ENCODE measurements around the gene PCDHGC4. TPM values are rescaled to one million over a fixed set of nuclear protein-coding genes. Genes with fewer than 3 reads are reported as not detected.

Gene PCDHGC4
- total and polyA plus RNA-seq, 2 of the 13 experiments (the other 11 are each of a cell fraction or from before 2014, with no cell fraction given), result 0.07 TPM; not detected in 1

DNA sequence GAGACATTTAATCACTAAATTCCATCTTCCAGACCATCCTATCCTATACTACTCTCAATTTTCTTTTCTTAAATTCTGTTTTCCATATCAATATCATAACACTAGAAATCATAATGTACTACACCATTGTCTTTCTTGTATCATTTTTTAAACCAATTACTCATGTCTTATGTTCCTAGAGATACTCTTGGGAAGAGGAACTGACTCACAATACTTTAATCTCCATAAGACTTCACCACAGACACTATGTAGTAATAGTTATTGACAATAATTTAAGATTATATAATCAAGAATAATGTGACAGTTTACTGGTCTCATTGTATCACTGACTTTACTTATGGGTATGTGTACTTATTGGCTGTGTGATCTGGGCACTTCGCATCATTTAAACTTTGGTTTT, 47.9 kb downstream of the PCDHGC4 start:
- FAIRE-seq, result no peak

More for the DNA sequence above, 47.9 kb downstream of the PCDHGC4 start:
- H2AFZ ChIP-seq (ENCODE audit: low read length), result no peak overlapping the region
- TF ChIP-seq NFYB (CRISPR knock-in tag; IDR thresholded peaks at IDR 0.05), result no peak
- no peak for TF ChIP-seq ZFYVE20 (CRISPR knock-in tag; IDR thresholded peaks at IDR 0.05; ENCODE audit: borderline replicate concordance, low read depth)
- TF ChIP-seq ZNF740 (CRISPR knock-in tag; IDR thresholded peaks at IDR 0.05), result no peak
- no peak for TF ChIP-seq ZNF616 (CRISPR knock-in tag; IDR thresholded peaks at IDR 0.05; ENCODE audit: low read depth)
- TF ChIP-seq ZNF34 (CRISPR knock-in tag; IDR thresholded peaks at IDR 0.05; ENCODE audit: borderline replicate concordance), result no peak
- TF ChIP-seq ZNF75D (CRISPR knock-in tag; IDR thresholded peaks at IDR 0.05; ENCODE audit: borderline replicate concordance), result no peak
- no peak for TF ChIP-seq ZNF33B (CRISPR knock-in tag; IDR thresholded peaks at IDR 0.05)
- no peak for TF ChIP-seq ZNF512B (CRISPR knock-in tag; IDR thresholded peaks at IDR 0.05; ENCODE audit: borderline replicate concordance)
- TF ChIP-seq SOX13 (IDR thresholded peaks at IDR 0.05), result no peak
- TF ChIP-seq SOX13 (CRISPR knock-in tag; conservative IDR thresholded peaks at IDR 0.05 in 1 of 2, IDR thresholded peaks at IDR 0.05 in 1 of 2), result no peak
- no peak for TF ChIP-seq ZNF513 (CRISPR knock-in tag; conservative IDR thresholded peaks at IDR 0.05)
- no peak overlapping the region for H3K4me3 ChIP-seq (replicated peaks in 1 of 3; ENCODE audit: insufficient read depth in 1 of 3, low read depth in 2 of 3, low read length in 3 of 3)
- no peaks in the 10 kb centered on the region for H4K20me1 ChIP-seq (ENCODE audit: insufficient read depth, low read length)
- no peak overlapping the region for H3K9ac ChIP-seq (ENCODE audit: insufficient read depth, low read depth, low read length)
- no peaks in the 10 kb centered on the region for H3K9me3 ChIP-seq (ENCODE audit: low read length)
- intact Hi-C loops (cut with micrococcal nuclease; ENCODE audit: unreplicated experiment) (no loop called here), in situ Hi-C loops (cut with HindIII; ENCODE audit: extremely low pct_ligation_motif_present, low pct_unique_long_range_greater_than_20kb) (no loop called here)
- H3K4me2 ChIP-seq (ENCODE audit: low read depth, low read length), result no peak overlapping the region
- H3K27ac ChIP-seq (ENCODE audit: extremely low read length, insufficient read depth, low read length), result no peak overlapping the region
- BruUV-seq (replicated peaks), result no TSS peak
- H3K79me2 ChIP-seq (ENCODE audit: insufficient read depth, low read length), result no peaks in the 10 kb centered on the region
- DNase-seq (ENCODE audit: low spot score) (no peak), ATAC-seq (no peak)
- peaks cover 19% of the 10 kb centered on the region for H3K4me1 ChIP-seq (ENCODE audit: insufficient read depth, low read length)
- POLR2A ChIA-PET, result no interaction called here
- H3K27me3 ChIP-seq (ENCODE audit: control insufficient read depth in 1 of 2, insufficient read depth in 2 of 2, low read length in 2 of 2), result no peaks in the 10 kb centered on the region
- peaks cover 25 to 56% of the 10 kb centered on the region in 2 experiments for H3K36me3 ChIP-seq (replicated peaks in 1 of 2; ENCODE audit: control insufficient read depth in 1 of 2, insufficient read depth in 2 of 2, low read length in 2 of 2)
- WGBS (ENCODE audit: low lambda C conversion rate), result 96% methylated on average over 1 of the region's 1 CpG
- CTCF ChIA-PET (ENCODE audit: low intra/inter-chr PET ratio, low total read pairs), result no interaction called here

Data from HepG2 (cell line).